ENCODE data around the gene GABRG2.

GABRG2 gene

GRCh38 chr5:162096448-162096847, 28.9 kb downstream of the GABRG2 start:
- DNase-seq, result no peak
- WGBS, result 71% methylated on average over 1 of the region's 2 CpGs
- Histone ChIP-seq H3K9me3 (ENCODE audit: control insufficient read depth, low read length) (no peaks in the 10 kb centered on the region), H4K8ac (ENCODE audit: low read length) (no peak overlapping the region), H2AFZ (ENCODE audit: low read depth, low read length) (no peak overlapping the region), H3K23ac (ENCODE audit: low read length in 2 of 2) (no peak overlapping the region), H3K4me3 (ENCODE audit: insufficient read depth in 1 of 2, low read depth in 1 of 2, low read length in 2 of 2) (no peak overlapping the region), H3K27ac (ENCODE audit: low read length, poor library complexity, severe bottlenecking) (no peak overlapping the region), H3K36me3 (ENCODE audit: control insufficient read depth in 1 of 2, insufficient read depth in 2 of 2, low read depth in 1 of 2, low read length in 2 of 2) (no peaks in the 10 kb centered on the region), H3K18ac (ENCODE audit: low read depth in 1 of 2, low read length in 2 of 2) (no peak overlapping the region), H3K27me3 (ENCODE audit: control insufficient read depth in 1 of 2, insufficient read depth in 1 of 2, low read length in 2 of 2) (no peaks in the 10 kb centered on the region), H2BK12ac (ENCODE audit: low read length in 2 of 2) (no peak overlapping the region), H3K14ac (ENCODE audit: low read length in 2 of 2) (no peak overlapping the region), H3K9ac (ENCODE audit: low read length) (no peak overlapping the region), H2BK15ac (ENCODE audit: low read depth, poor library complexity, severe bottlenecking) (no peak overlapping the region), H3K79me1 (replicated peaks; ENCODE audit: low read length, poor library complexity, severe bottlenecking) (no peaks in the 10 kb centered on the region), H2AK5ac (ENCODE audit: low read length, severe bottlenecking) (no peak overlapping the region), H4K91ac (ENCODE audit: low read length) (no peak overlapping the region), H2BK5ac (ENCODE audit: low read depth, low read length, poor library complexity, severe bottlenecking) (no peak overlapping the region), H3K4me2 (ENCODE audit: low read length, poor library complexity, severe bottlenecking) (no peak overlapping the region), H3K4ac (ENCODE audit: low read depth in 1 of 2, low read length in 2 of 2) (no peak overlapping the region), H2BK120ac (ENCODE audit: low read depth, low read length) (no peak overlapping the region), H3K4me1 (ENCODE audit: control insufficient read depth, insufficient read depth, low read depth, low read length) (no peaks in the 10 kb centered on the region)

GRCh38 chr5:162107591-162107990, 40.0 kb downstream of the GABRG2 start:
- H3K4ac ChIP-seq (ENCODE audit: low read depth in 1 of 2, low read length in 2 of 2), result no peak overlapping the region
- no peaks in the 10 kb centered on the region for H3K4me1 ChIP-seq (ENCODE audit: control insufficient read depth, insufficient read depth, low read depth, low read length)
- no peaks in the 10 kb centered on the region for H3K79me1 ChIP-seq (replicated peaks; ENCODE audit: low read length, poor library complexity, severe bottlenecking)
- H3K14ac ChIP-seq (ENCODE audit: low read length in 2 of 2), result no peak overlapping the region
- no peaks in the 10 kb centered on the region for H3K27me3 ChIP-seq (ENCODE audit: control insufficient read depth in 1 of 2, insufficient read depth in 1 of 2, low read length in 2 of 2)
- H3K18ac ChIP-seq (ENCODE audit: low read depth in 1 of 2, low read length in 2 of 2), result no peak overlapping the region
- no peak overlapping the region for H4K91ac ChIP-seq (ENCODE audit: low read length)
- WGBS, result 41% methylated on average over 1 of the region's 2 CpGs
- H3K9me3 ChIP-seq (ENCODE audit: control insufficient read depth, low read length), result peaks cover 5% of the 10 kb centered on the region
- H2AFZ ChIP-seq (ENCODE audit: low read depth, low read length), result no peak overlapping the region
- no peak overlapping the region for H2BK15ac ChIP-seq (ENCODE audit: low read depth, poor library complexity, severe bottlenecking)
- no peak overlapping the region for H2BK12ac ChIP-seq (ENCODE audit: low read length in 2 of 2)
- no peak overlapping the region for H3K4me2 ChIP-seq (ENCODE audit: low read length, poor library complexity, severe bottlenecking)
- no peak overlapping the region for H3K9ac ChIP-seq (ENCODE audit: low read length)
- no peak overlapping the region for H2AK5ac ChIP-seq (ENCODE audit: low read length, severe bottlenecking)
- no peak overlapping the region for H2BK5ac ChIP-seq (ENCODE audit: low read depth, low read length, poor library complexity, severe bottlenecking)
- DNase-seq, result no peak
- no peaks in the 10 kb centered on the region for H3K36me3 ChIP-seq (ENCODE audit: control insufficient read depth in 1 of 2, insufficient read depth in 2 of 2, low read depth in 1 of 2, low read length in 2 of 2)
- no peak overlapping the region for H3K23ac ChIP-seq (ENCODE audit: low read length in 2 of 2)
- no peak overlapping the region for H2BK120ac ChIP-seq (ENCODE audit: low read depth, low read length)
- H4K8ac ChIP-seq (ENCODE audit: low read length), result no peak overlapping the region
- H3K27ac ChIP-seq (ENCODE audit: low read length, poor library complexity, severe bottlenecking), result no peak overlapping the region
- no peak overlapping the region for H3K4me3 ChIP-seq (ENCODE audit: insufficient read depth in 1 of 2, low read depth in 1 of 2, low read length in 2 of 2)

- 57% methylated on average over 3 of the region's 3 CpGs for WGBS
- H3K79me1 ChIP-seq (replicated peaks; ENCODE audit: low read length, poor library complexity, severe bottlenecking), result no peaks in the 10 kb centered on the region
- H3K27ac ChIP-seq (ENCODE audit: low read length, poor library complexity, severe bottlenecking), result no peak overlapping the region
- H2BK15ac ChIP-seq (ENCODE audit: low read depth, poor library complexity, severe bottlenecking), result no peak overlapping the region
- H3K4me1 ChIP-seq (ENCODE audit: control insufficient read depth, insufficient read depth, low read depth, low read length), result no peaks in the 10 kb centered on the region
- no peak for DNase-seq
- H2AK5ac ChIP-seq (ENCODE audit: low read length, severe bottlenecking), result no peak overlapping the region
- H2AFZ ChIP-seq (ENCODE audit: low read depth, low read length), result no peak overlapping the region
- no peak overlapping the region for H3K23ac ChIP-seq (ENCODE audit: low read length in 2 of 2)
- no peak overlapping the region for H3K14ac ChIP-seq (ENCODE audit: low read length in 2 of 2)
- H4K91ac ChIP-seq (ENCODE audit: low read length), result no peak overlapping the region
- no peak overlapping the region for H2BK5ac ChIP-seq (ENCODE audit: low read depth, low read length, poor library complexity, severe bottlenecking)
- H2BK120ac ChIP-seq (ENCODE audit: low read depth, low read length), result no peak overlapping the region
- H3K27me3 ChIP-seq (ENCODE audit: control insufficient read depth in 1 of 2, insufficient read depth in 1 of 2, low read length in 2 of 2), result no peaks in the 10 kb centered on the region
- H3K36me3 ChIP-seq (ENCODE audit: control insufficient read depth in 1 of 2, insufficient read depth in 2 of 2, low read depth in 1 of 2, low read length in 2 of 2), result no peaks in the 10 kb centered on the region
- peaks cover 7% of the 10 kb centered on the region for H3K9me3 ChIP-seq (ENCODE audit: control insufficient read depth, low read length)
- H3K4me2 ChIP-seq (ENCODE audit: low read length, poor library complexity, severe bottlenecking), result no peak overlapping the region
- no peak overlapping the region for H4K8ac ChIP-seq (ENCODE audit: low read length)
- no peak overlapping the region for H3K9ac ChIP-seq (ENCODE audit: low read length)
- H2BK12ac ChIP-seq (ENCODE audit: low read length in 2 of 2), result no peak overlapping the region
- no peak overlapping the region for H3K4ac ChIP-seq (ENCODE audit: low read depth in 1 of 2, low read length in 2 of 2)
- H3K4me3 ChIP-seq (ENCODE audit: insufficient read depth in 1 of 2, low read depth in 1 of 2, low read length in 2 of 2), result no peak overlapping the region
- H3K18ac ChIP-seq (ENCODE audit: low read depth in 1 of 2, low read length in 2 of 2), result no peak overlapping the region
Observed at GRCh38 chr5:162119801-162120200, 52.2 kb downstream of the GABRG2 start.

GRCh38 chr5:162128117-162128516, 60.5 kb downstream of the GABRG2 start:
- Histone ChIP-seq H3K18ac (ENCODE audit: low read depth in 1 of 2, low read length in 2 of 2) (no peak overlapping the region), H2BK12ac (ENCODE audit: low read length in 2 of 2) (no peak overlapping the region), H3K79me1 (replicated peaks; ENCODE audit: low read length, poor library complexity, severe bottlenecking) (no peaks in the 10 kb centered on the region)

More at GRCh38 chr5:162128117-162128516, 60.5 kb downstream of the GABRG2 start:
- Histone ChIP-seq H3K9me3 (ENCODE audit: control insufficient read depth, low read length) (no peaks in the 10 kb centered on the region), H3K36me3 (ENCODE audit: control insufficient read depth in 1 of 2, insufficient read depth in 2 of 2, low read depth in 1 of 2, low read length in 2 of 2) (no peaks in the 10 kb centered on the region), H3K14ac (ENCODE audit: low read length in 2 of 2) (no peak overlapping the region), H3K9ac (ENCODE audit: low read length) (no peak overlapping the region), H3K4me3 (ENCODE audit: insufficient read depth in 1 of 2, low read depth in 1 of 2, low read length in 2 of 2) (no peak overlapping the region), H2BK120ac (ENCODE audit: low read depth, low read length) (no peak overlapping the region), H4K8ac (ENCODE audit: low read length) (no peak overlapping the region), H3K4ac (ENCODE audit: low read depth in 1 of 2, low read length in 2 of 2) (no peak overlapping the region), H3K27ac (ENCODE audit: low read length, poor library complexity, severe bottlenecking) (no peak overlapping the region), H3K23ac (ENCODE audit: low read length in 2 of 2) (no peak overlapping the region), H4K91ac (ENCODE audit: low read length) (no peak overlapping the region), H2BK15ac (ENCODE audit: low read depth, poor library complexity, severe bottlenecking) (no peak overlapping the region), H3K27me3 (ENCODE audit: control insufficient read depth in 1 of 2, insufficient read depth in 1 of 2, low read length in 2 of 2) (no peaks in the 10 kb centered on the region), H2AK5ac (ENCODE audit: low read length, severe bottlenecking) (no peak overlapping the region), H2AFZ (ENCODE audit: low read depth, low read length) (no peak overlapping the region), H3K4me2 (ENCODE audit: low read length, poor library complexity, severe bottlenecking) (no peak overlapping the region), H2BK5ac (ENCODE audit: low read depth, low read length, poor library complexity, severe bottlenecking) (no peak overlapping the region), H3K4me1 (ENCODE audit: control insufficient read depth, insufficient read depth, low read depth, low read length) (no peaks in the 10 kb centered on the region)
- no peak for DNase-seq
- WGBS, result 12% methylated on average over 2 of the region's 2 CpGs

Measured in mesenchymal stem cell (in vitro differentiated cells and primary cell).